HPDE6-E6E7 (cell line): ENCODE results near the gene PI4K2A.
"Not testable (repeated sequence)": the region's sequence is repeated elsewhere in the genome, so short reads cannot be mapped to it uniquely, and the experiment has no call there.

ENCODE experiments used
- DNase-seq: peaks from one replicate; pipeline ENCODE4 v3.0.0; 2011; ENCODE audit warnings: missing footprints; ENCODE audit errors: extremely low spot score

The PI4K2A gene

GRCh38 chr10:97673736-97674525, 33.5 kb downstream of the PI4K2A start:
- DNase-seq = no peak

- no peak for DNase-seq
These were observed 34.8 kb downstream of the PI4K2A start for GRCh38 chr10:97675222-97675621.

GRCh38 chr10:97676770-97677581, 36.5 kb downstream of the PI4K2A start:
- peak; percentile 71 for DNase-seq

- no peak for DNase-seq
These were observed 39.1 kb downstream of the PI4K2A start for GRCh38 chr10:97679594-97679993.

- DNase-seq = no peak
These were observed 41.6 kb downstream of the PI4K2A start for GRCh38 chr10:97682042-97682441.

- DNase-seq = no peak
These were observed 43.3 kb downstream of the PI4K2A start for GRCh38 chr10:97683556-97684367.

- DNase-seq = not testable (repeated sequence)
These were observed 43.9 kb downstream of the PI4K2A start for GRCh38 chr10:97684368-97684713.

- no peak for DNase-seq
These were observed 44.5 kb downstream of the PI4K2A start for GRCh38 chr10:97684866-97685394.

- no peak for DNase-seq
These were observed 45.0 kb downstream of the PI4K2A start for GRCh38 chr10:97685395-97685958.

- no peak for DNase-seq
These were observed 46.0 kb downstream of the PI4K2A start for GRCh38 chr10:97686301-97686961.

GRCh38 chr10:97686962-97687784, 46.7 kb downstream of the PI4K2A start, which contains the start of gene AVPI1:
Gene AVPI1 (minus strand): TSS chr10:97687241. CDS start chr10:97679905, 7,336 bp downstream.
- peak; percentile 87 for DNase-seq

GRCh38 chr10:97687785-97688781, 47.6 kb downstream of the PI4K2A start:
- DNase-seq = no peak

GRCh38 chr10:97689559-97690020, 49.1 kb downstream of the PI4K2A start:
- peak; percentile 83 for DNase-seq

- DNase-seq = no peak
These were observed 49.7 kb downstream of the PI4K2A start for GRCh38 chr10:97690133-97690532.

GRCh38 chr10:97698072-97698655, 57.7 kb downstream of the PI4K2A start:
- not testable (repeated sequence) for DNase-seq

- peak; percentile 72 for DNase-seq
These were observed 61.1 kb downstream of the PI4K2A start for GRCh38 chr10:97701438-97702069.

GRCh38 chr10:97703398-97704067, 63.1 kb downstream of the PI4K2A start:
- DNase-seq = no peak
